HCT116 (cell line): ENCODE results near the gene HDAC10. TPM values are rescaled to one million over a fixed set of nuclear protein-coding genes. Genes with fewer than 3 reads are reported as not detected.

Experiments used
- ATAC-seq: fragments of 200-7000 bp; cut with Tn5 transposase; 2 replicates; pipeline ENCODE4 v1.9.1; 2020; ENCODE audit warnings: mild to moderate bottlenecking, moderate library complexity
- BruUV-seq: library from RNA; stranded (reverse); fragments of 400-500 nt; replicated peaks from 2 replicates; lab custom pipeline; 2021; lab: Mats Ljungman, UMichigan
- CTCF ChIA-PET: fragments of 300-600 bp; sonication (Branson Sonifier 250); formaldehyde crosslinking; loops from one replicate; lab custom pipeline; 2021; ENCODE audit warnings: antibody characterized with exemption; lab: Charles Lee
- POLR2A ChIA-PET: fragments of 300-600, 350-600 bp; sonication (Branson Sonifier 250); formaldehyde crosslinking; loops from one replicate; lab custom pipeline; 2021; ENCODE audit warnings: antibody characterized with exemption; lab: Charles Lee
- RAD21 ChIA-PET, 2 experiments: fragments of 300-600 bp; sonication (Branson Sonifier 250); formaldehyde crosslinking; loops; one replicate each; lab custom pipeline; 2023; ENCODE audit warnings: low total read pairs in 2 of 2; ENCODE audit not compliant: uncharacterized antibody in 2 of 2, unreplicated experiment in 2 of 2, low non-redundant PET in 1 of 2; lab: Charles Lee
- DNase-seq: peaks from one replicate; pipeline ENCODE4 v3.0.0-alpha.2; 2010; ENCODE audit warnings: low read depth, low spot score
- H2AFZ ChIP-seq: fragments of 200-600 bp; shearing (Covaris generic), sonication (generic); 2 replicates; pipeline ENCODE4 v1.6.1; 2017; ENCODE audit warnings: low read depth, mixed run types, mixed read lengths, antibody characterized with exemption, low read length; ENCODE audit not compliant: poor library complexity, severe bottlenecking
- H3K27ac ChIP-seq: 2 replicates; pipeline ENCODE4 v1.5.1; 2012; ENCODE audit warnings: low read depth, low read length
- H3K27me3 ChIP-seq: fragments of 200-600 bp; sonication (generic); 2 replicates; pipeline ENCODE4 v1.6.1; 2016; ENCODE audit warnings: mixed run types, low read length, mixed read lengths; ENCODE audit not compliant: insufficient read depth
- H3K36me3 ChIP-seq, 2 experiments: fragments of 200-500 bp in 1 of 2; fragments of 200-600 bp in 1 of 2; sonication (Bioruptor generic) in 1 of 2; sonication (generic) in 1 of 2; 2 replicates each; pipeline versions ENCODE4 v1.5.1 to v1.6.1; 2014 to 2016; ENCODE audit warnings: low read length in 2 of 2, inconsistent platforms in 1 of 2, mixed read lengths in 1 of 2, mixed run types in 1 of 2; ENCODE audit not compliant: insufficient read depth in 2 of 2, control insufficient read depth in 1 of 2
- H3K4me1 ChIP-seq, 2 experiments: fragments of 200-600 bp in 1 of 2; sonication (generic) in 1 of 2; 2 replicates each; pipeline versions ENCODE4 v1.5.1 to v1.6.1; 2012 to 2017; ENCODE audit warnings: low read length in 2 of 2, inconsistent platforms in 1 of 2, mild to moderate bottlenecking in 1 of 2, mixed read lengths in 1 of 2, mixed run types in 1 of 2, moderate library complexity in 1 of 2; ENCODE audit not compliant: insufficient read depth in 2 of 2, control insufficient read depth in 1 of 2
- H3K4me2 ChIP-seq: fragments of 200-600 bp; sonication (generic); 2 replicates; pipeline ENCODE4 v1.6.1; 2017; ENCODE audit warnings: mixed run types, low read length, mixed read lengths
- H3K4me3 ChIP-seq, 2 experiments: fragments of 200-600 bp in 1 of 2; sonication (generic) in 1 of 2; replicated peaks in 1 of 2; 2 replicates each; pipeline ENCODE4 v1.5.1; 2011 to 2016; ENCODE audit warnings: low read length in 2 of 2, control low read depth in 1 of 2, low read depth in 1 of 2, mild to moderate bottlenecking in 1 of 2, mixed read lengths in 1 of 2, mixed run types in 1 of 2
- H3K79me2 ChIP-seq: fragments of 200-600 bp; sonication (generic); 2 replicates; pipeline ENCODE4 v1.6.1; 2017; ENCODE audit warnings: mild to moderate bottlenecking, mixed run types, low read length, moderate library complexity, mixed read lengths; ENCODE audit not compliant: insufficient read depth
- H3K9ac ChIP-seq: fragments of 200-600 bp; sonication (generic); 2 replicates; pipeline ENCODE4 v1.6.1; 2016; ENCODE audit warnings: low read length, mixed read lengths
- H3K9me2 ChIP-seq: fragments of 200-600 bp; sonication (generic), shearing (Covaris generic); 2 replicates; pipeline ENCODE4 v1.6.1; 2017; ENCODE audit warnings: mixed run types, mild to moderate bottlenecking, moderate library complexity; ENCODE audit not compliant: insufficient read depth
- H3K9me3 ChIP-seq, 2 experiments: fragments of 200-500 bp in 1 of 2; fragments of 200-600 bp in 1 of 2; sonication (Bioruptor generic) in 1 of 2; sonication (generic) in 1 of 2; 2 replicates each; pipeline ENCODE4 v1.6.1; 2014 to 2017; ENCODE audit warnings: low read length in 2 of 2, mixed read lengths in 2 of 2, inconsistent platforms in 1 of 2, low read depth in 1 of 2, mild to moderate bottlenecking in 1 of 2, mixed run types in 1 of 2, moderate library complexity in 1 of 2; ENCODE audit not compliant: control insufficient read depth in 1 of 2, insufficient read depth in 1 of 2
- H4K20me1 ChIP-seq: fragments of 200-600 bp; sonication (generic), shearing (Covaris generic); 2 replicates; pipeline ENCODE4 v1.6.1; 2017; ENCODE audit warnings: mixed run types, mild to moderate bottlenecking, moderate library complexity; ENCODE audit not compliant: insufficient read depth
- CEBPB ChIP-seq: IDR thresholded peaks from 2 replicates; pipeline ENCODE4 v1.6.1; 2012; ENCODE audit warnings: low read depth
- EGR1 ChIP-seq: IDR thresholded peaks from 2 replicates; pipeline ENCODE4 v1.6.1; 2012; ENCODE audit warnings: low read depth
- ELF1 ChIP-seq: IDR thresholded peaks from 2 replicates; pipeline ENCODE4 v1.6.1; 2012; ENCODE audit warnings: low read depth, borderline replicate concordance
- EZH2 ChIP-seq: fragments of 200-600 bp; sonication (generic); IDR thresholded peaks from 2 replicates; pipeline ENCODE4 v1.6.1; 2017; ENCODE audit warnings: antibody characterized with exemption, mixed run types
- EZH2phosphoT487 ChIP-seq: fragments of 200-600 bp; IDR thresholded peaks from 2 replicates; pipeline ENCODE4 v1.6.1; 2018; ENCODE audit warnings: antibody characterized with exemption, borderline replicate concordance
- FOSL1 ChIP-seq: IDR thresholded peaks from 2 replicates; pipeline ENCODE4 v1.6.1; 2012; ENCODE audit warnings: low read depth
- JUND ChIP-seq: IDR thresholded peaks from 2 replicates; pipeline ENCODE4 v1.6.1; 2012
- POLR2A ChIP-seq: IDR thresholded peaks from 2 replicates; pipeline ENCODE4 v1.7.0; 2011; ENCODE audit warnings: borderline replicate concordance; ENCODE audit not compliant: insufficient read depth, insufficient read length; ENCODE audit errors: extremely low read depth
- POLR2AphosphoS5 ChIP-seq: IDR thresholded peaks from 2 replicates; pipeline ENCODE4 v1.6.1; 2011; ENCODE audit warnings: mild to moderate bottlenecking, low read depth, low read length, moderate library complexity
- REST ChIP-seq: IDR thresholded peaks from 2 replicates; pipeline ENCODE4 v1.6.1; 2012; ENCODE audit warnings: low read depth
- TCF7L2 ChIP-seq: IDR thresholded peaks from 2 replicates; pipeline ENCODE4 v1.7.0; 2011; ENCODE audit warnings: borderline replicate concordance, inconsistent platforms; ENCODE audit not compliant: insufficient read depth, insufficient read length; ENCODE audit errors: extremely low read depth
- ZFX ChIP-seq: fragments of 450-650 bp; IDR thresholded peaks from 2 replicates; pipeline ENCODE4 v1.6.1; 2017
- ZNF274 ChIP-seq: fragments of 200-500 bp; sonication (Bioruptor generic); IDR thresholded peaks from 2 replicates; pipeline ENCODE4 v1.6.1; 2014; ENCODE audit warnings: mild to moderate bottlenecking, low read depth, low read length, inconsistent platforms
- intact Hi-C: fragments of 100-400 bp; cut with micrococcal nuclease; formaldehyde crosslinking; loops from 2 replicates; pipeline ENCODE4 v1.10.0; 2022
- total RNA-seq: library from RNA; stranded (reverse); gene quantifications from one replicate; pipeline ENCODE4 v1.2.1, GENCODE V29; 2021; ENCODE audit not compliant: unreplicated experiment
- TF ChIP-seq, protein P1 (sequence below): IDR thresholded peaks from 2 replicates; pipeline ENCODE4 v1.6.1; 2012
- TF ChIP-seq, protein P2 (sequence below), 3 experiments: fragments of 200-600 bp in 1 of 3; sonication (generic) in 1 of 3; IDR thresholded peaks in 2 of 3; conservative IDR thresholded peaks in 1 of 3; 2 replicates each; pipeline ENCODE4 v1.5.1; 2012 to 2017; ENCODE audit warnings: low read depth in 2 of 3, low read length in 2 of 3, antibody characterized with exemption in 1 of 3, borderline replicate concordance in 1 of 3, control low read depth in 1 of 3, mild to moderate bottlenecking in 1 of 3, mixed read lengths in 1 of 3, mixed run types in 1 of 3, moderate library complexity in 1 of 3; ENCODE audit not compliant: insufficient read depth in 1 of 3
- TF ChIP-seq, protein P3 (sequence below): IDR thresholded peaks from 2 replicates; pipeline ENCODE4 v1.6.1; 2011; ENCODE audit warnings: mild to moderate bottlenecking, low read length, moderate library complexity; ENCODE audit not compliant: insufficient replicate concordance; ENCODE audit errors: extremely low read depth

Gene HDAC10
- total RNA-seq, 1 experiment from 2014 or later: 67.5 TPM

GRCh38 chr22:50216684-50217520, 34.2 kb downstream of the HDAC10 start (continued):
- no peak for TF ChIP-seq FOSL1

GRCh38 chr22:50216055-50216683, 34.9 kb downstream of the HDAC10 start:
- H3K79me2 ChIP-seq: peaks cover 17% of the 10 kb centered on the region; the same call in 1 of the 2 replicates
- no peak overlapping the region for H2AFZ ChIP-seq
- peaks cover 23 to 50% of the 10 kb centered on the region in 2 experiments for H3K36me3 ChIP-seq
- H3K9me3 ChIP-seq: no peaks in the 10 kb centered on the region
- no peaks in the 10 kb centered on the region for H3K9me2 ChIP-seq
- H4K20me1 ChIP-seq: no peaks in the 10 kb centered on the region
- DNase-seq: no peak
- H3K27me3 ChIP-seq: no peaks in the 10 kb centered on the region
- no TSS peak for BruUV-seq
- H3K4me2 ChIP-seq: no peak overlapping the region
- no peak for ATAC-seq
- no peak overlapping the region for H3K4me3 ChIP-seq
- peaks cover 0 to 8% of the 10 kb centered on the region in 2 experiments; a peak in 3 of 4 replicates for H3K4me1 ChIP-seq
- POLR2A ChIA-PET: no interaction called here
- H3K27ac ChIP-seq: no peak overlapping the region
- RAD21 ChIA-PET: no interaction called here
- CTCF ChIA-PET: no interaction called here
- intact Hi-C loops: no loop called here
- H3K9ac ChIP-seq: no peak overlapping the region
- TF ChIP-seq EZH2phosphoT487: no peak
- no peak for TF ChIP-seq FOSL1
- TF ChIP-seq POLR2A: no peak
- no peak for TF ChIP-seq CEBPB
- TF ChIP-seq, protein P1, sequence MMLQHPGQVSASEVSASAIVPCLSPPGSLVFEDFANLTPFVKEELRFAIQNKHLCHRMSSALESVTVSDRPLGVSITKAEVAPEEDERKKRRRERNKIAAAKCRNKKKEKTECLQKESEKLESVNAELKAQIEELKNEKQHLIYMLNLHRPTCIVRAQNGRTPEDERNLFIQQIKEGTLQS: no peak
- TF ChIP-seq JUND: no peak
- no peak for TF ChIP-seq EZH2
- no peak for TF ChIP-seq POLR2AphosphoS5
- TF ChIP-seq REST: no peak
- TF ChIP-seq TCF7L2: no peak
- TF ChIP-seq, protein P2, sequence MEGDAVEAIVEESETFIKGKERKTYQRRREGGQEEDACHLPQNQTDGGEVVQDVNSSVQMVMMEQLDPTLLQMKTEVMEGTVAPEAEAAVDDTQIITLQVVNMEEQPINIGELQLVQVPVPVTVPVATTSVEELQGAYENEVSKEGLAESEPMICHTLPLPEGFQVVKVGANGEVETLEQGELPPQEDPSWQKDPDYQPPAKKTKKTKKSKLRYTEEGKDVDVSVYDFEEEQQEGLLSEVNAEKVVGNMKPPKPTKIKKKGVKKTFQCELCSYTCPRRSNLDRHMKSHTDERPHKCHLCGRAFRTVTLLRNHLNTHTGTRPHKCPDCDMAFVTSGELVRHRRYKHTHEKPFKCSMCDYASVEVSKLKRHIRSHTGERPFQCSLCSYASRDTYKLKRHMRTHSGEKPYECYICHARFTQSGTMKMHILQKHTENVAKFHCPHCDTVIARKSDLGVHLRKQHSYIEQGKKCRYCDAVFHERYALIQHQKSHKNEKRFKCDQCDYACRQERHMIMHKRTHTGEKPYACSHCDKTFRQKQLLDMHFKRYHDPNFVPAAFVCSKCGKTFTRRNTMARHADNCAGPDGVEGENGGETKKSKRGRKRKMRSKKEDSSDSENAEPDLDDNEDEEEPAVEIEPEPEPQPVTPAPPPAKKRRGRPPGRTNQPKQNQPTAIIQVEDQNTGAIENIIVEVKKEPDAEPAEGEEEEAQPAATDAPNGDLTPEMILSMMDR (IDR thresholded peaks at IDR 0.05 in 2 of 3, conservative IDR thresholded peaks at IDR 0.05 in 1 of 3; ENCODE audit: borderline replicate concordance in 1 of 3, insufficient read depth in 1 of 3, low read depth in 2 of 3, low read length in 2 of 3): no peak
- no peak for TF ChIP-seq EGR1
- no peak for TF ChIP-seq ELF1
- TF ChIP-seq ZFX: no peak
- TF ChIP-seq ZNF274: no peak
- TF ChIP-seq, protein P3, sequence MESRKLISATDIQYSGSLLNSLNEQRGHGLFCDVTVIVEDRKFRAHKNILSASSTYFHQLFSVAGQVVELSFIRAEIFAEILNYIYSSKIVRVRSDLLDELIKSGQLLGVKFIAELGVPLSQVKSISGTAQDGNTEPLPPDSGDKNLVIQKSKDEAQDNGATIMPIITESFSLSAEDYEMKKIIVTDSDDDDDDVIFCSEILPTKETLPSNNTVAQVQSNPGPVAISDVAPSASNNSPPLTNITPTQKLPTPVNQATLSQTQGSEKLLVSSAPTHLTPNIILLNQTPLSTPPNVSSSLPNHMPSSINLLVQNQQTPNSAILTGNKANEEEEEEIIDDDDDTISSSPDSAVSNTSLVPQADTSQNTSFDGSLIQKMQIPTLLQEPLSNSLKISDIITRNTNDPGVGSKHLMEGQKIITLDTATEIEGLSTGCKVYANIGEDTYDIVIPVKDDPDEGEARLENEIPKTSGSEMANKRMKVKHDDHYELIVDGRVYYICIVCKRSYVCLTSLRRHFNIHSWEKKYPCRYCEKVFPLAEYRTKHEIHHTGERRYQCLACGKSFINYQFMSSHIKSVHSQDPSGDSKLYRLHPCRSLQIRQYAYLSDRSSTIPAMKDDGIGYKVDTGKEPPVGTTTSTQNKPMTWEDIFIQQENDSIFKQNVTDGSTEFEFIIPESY: no peak
